Renal cortical epithelial cell (primary cell): ENCODE measurements around the gene CELF4. TPM values are rescaled to one million over a fixed set of nuclear protein-coding genes. Genes with fewer than 3 reads are reported as not detected.

Experiments used
- DNase-seq: peaks from one replicate; pipeline ENCODE4 v3.0.0-alpha.2; 2011; ENCODE audit warnings: low read depth
- total RNA-seq: library from RNA; depleted of rRNA; stranded (reverse); fragments of >200 nt; gene quantifications from 2 replicates; pipeline ENCODE4 v1.2.3, GENCODE V29; 2014

Gene CELF4
- total RNA-seq, 1 donor from 2014 or later = not detected

DNA sequence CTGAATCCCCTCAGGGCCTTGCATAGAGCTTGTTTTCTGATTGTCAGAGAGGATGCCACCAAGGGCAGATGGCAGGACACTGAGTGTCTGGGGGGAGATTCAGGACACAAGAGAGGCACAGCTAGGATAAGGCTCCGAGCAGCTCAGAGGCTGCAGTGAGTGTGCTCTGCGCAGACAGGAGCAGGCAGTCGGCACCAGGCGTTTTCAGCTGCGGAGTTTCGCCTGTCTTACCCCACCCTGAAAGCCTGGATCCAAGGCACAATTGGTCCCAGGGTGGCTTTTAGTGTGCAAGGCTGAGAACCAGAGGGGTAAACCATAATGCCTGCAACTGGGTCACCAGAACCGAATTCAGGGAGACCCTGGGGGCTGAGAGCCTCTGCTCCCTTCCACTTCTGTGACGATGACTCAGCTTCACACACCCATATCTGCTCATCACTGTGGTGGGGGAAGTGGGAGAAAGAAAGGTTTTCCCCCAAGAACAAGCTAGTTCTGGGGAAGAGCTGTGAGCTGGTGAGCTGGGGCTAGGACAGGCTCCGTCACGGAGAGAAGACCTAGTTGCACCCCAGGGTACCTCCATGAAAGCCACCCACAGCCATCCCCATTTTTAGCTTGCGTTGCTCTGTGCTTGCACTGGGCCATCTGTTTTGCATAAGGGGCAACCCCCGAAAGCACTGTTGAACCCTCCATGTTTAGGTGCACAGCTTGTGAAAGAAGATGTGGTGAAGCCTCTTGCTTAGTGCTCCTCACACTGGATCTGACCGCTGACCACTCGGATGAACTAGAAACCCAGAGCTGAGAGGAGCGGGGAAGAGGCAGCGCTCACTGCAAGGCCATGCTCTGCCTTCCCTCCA, 173.7 kb downstream of the CELF4 start:
- no peak for DNase-seq

DNA sequence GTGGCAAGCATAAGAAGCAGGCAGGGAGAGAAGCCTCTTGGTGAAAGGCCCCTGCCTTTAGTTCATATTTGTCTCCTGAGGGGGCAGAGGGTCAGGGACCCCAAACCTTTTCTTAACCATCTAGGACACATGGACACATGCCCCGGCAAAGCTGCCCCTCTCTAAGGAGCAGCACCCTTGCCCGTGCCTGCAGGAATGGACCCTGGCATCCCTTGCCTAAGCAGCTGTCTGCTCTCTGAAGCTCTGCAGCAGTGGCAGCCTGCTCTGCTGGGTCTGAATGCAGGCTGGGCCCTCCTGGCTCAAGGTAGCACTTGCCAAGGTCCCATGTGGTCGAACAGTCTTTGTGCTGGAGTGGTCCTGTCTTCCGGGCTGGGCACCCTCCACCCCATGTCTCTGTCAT, 174.4 kb downstream of the CELF4 start:
- no peak for DNase-seq

DNA sequence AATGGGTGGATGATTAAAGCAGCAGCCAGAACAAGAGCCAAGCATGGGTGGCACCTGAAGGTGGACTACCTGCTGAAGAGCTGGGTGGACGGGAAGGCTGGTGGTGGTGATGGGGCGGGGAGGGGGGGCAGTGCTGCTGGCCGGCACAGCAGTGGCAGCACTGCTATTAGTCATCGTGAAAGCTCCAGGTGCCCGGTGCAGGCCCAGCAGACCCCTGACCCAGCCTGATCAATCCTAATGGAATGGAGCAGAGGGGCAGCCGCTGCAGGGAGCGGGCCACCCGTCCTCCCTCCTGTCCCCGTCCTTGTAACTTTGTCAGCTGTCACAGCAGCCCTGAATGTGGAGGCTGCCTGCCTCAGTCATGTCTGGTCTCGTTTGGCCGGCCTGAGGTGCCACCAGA, 174.9 kb downstream of the CELF4 start:
- no peak for DNase-seq

DNA sequence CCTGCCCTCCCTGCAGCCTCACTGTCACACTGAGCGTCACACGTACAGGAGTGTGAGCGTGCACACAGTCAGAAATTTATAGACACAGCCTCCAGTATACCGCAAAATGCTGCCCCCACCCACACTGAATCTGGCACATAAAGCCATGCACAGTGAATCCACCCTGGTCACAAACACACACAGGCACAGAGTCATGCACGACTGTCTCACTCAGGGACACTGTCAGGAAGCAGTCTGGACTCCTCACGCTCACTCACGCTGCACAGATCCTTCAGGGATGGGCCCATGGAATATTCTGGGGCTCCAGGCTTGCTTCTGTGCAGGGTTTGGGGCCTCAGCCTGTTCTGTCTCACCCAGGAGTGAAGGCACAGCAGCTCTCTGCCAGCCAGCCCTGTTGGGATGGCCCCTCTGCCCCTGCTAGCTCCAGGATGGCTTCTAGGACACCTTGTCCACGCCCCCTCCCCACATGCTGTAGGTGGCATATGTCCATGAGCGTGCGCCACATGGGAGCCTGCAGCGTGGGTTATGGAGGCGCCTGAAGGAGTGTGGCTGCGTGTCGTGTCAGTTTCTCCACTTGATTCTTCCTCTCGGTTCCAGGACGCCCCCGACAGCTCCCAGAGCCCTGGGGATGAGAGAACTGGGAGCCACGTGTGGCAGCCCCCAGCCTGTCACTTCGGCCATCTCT, 175.8 kb downstream of the CELF4 start:
- no peak for DNase-seq

DNA sequence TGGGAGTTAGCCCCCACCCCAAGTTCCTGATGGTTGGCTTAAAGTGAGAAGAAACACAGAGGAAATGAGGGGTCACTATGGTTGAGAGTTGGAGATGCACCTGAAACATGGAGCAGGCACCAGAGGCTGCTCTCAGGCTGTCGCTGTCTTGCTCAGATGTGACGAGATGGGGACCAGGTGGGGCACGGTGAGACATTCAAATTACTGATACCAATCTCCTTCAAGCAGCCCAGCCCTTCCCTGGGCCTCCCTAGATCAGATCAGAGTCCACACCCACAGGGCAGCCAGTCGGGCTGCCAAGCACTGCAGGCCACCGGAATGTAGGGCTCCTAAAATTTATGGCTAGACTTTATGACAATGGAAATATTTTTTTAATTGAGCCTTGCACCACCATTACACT, 176.6 kb downstream of the CELF4 start:
- DNase-seq = no peak

DNA sequence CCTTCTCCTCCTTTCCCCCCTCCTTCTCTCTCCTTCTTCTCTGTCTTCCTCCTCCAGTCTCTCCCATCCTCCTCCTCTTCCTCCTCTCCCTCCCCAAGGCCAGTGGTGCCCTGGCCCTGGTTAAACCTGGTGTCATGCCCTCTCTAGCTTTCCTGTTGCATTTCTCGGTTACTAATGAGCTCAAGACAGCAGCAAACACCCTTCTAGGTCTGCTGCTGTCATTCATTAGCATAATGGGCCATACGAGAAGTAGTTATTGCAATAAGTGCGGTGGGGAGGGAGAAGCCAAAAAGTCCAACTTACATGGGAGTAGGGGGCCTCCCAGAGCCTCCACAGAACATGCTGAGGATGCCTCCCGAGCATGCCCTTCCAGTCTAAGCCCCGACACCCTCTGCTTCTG, 177.2 kb downstream of the CELF4 start:
- DNase-seq = no peak

DNA sequence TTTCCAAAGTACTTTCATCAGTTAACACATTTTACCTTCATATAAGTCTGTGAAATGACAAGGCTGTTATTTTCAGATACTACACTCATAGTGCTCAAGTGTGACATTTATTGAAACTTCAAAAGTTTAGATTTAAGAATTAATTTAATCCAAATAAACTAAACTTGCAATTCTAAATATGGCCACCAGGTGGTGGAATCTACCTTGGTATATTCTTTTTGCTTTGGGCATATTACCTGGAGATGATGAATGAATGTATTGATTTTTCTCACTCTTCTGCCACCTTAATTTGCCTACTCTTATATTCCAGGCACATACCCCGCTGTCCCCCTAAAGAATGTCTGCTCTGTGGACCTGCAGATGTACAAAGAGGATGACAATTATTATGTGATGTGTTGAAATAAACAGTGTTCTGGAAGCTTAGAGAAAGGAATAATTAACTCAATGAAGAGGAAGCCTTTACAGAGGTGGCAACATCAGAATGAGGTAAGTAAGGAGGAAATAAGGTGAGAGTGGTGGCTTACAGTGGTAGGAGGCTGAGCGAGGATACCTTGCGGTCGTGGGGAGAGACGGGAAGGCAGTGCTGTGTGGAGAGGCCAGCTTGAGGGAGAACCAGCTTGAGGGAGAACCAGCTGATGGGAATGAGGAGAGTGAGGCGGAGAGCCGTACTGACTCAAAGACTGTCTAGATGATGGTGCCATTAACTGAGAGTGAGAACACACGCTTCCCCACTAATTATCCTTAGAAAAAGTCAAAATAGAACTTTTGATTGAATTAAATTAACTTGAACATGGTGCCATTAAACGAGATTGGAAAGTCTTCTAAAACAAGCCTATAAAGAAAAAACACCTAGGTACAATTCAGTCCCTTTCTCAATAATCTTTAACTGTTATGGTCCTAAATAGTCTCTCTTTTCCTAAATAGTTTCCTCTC, 179.5 kb downstream of the CELF4 start:
- DNase-seq = peak; percentile 33

DNA sequence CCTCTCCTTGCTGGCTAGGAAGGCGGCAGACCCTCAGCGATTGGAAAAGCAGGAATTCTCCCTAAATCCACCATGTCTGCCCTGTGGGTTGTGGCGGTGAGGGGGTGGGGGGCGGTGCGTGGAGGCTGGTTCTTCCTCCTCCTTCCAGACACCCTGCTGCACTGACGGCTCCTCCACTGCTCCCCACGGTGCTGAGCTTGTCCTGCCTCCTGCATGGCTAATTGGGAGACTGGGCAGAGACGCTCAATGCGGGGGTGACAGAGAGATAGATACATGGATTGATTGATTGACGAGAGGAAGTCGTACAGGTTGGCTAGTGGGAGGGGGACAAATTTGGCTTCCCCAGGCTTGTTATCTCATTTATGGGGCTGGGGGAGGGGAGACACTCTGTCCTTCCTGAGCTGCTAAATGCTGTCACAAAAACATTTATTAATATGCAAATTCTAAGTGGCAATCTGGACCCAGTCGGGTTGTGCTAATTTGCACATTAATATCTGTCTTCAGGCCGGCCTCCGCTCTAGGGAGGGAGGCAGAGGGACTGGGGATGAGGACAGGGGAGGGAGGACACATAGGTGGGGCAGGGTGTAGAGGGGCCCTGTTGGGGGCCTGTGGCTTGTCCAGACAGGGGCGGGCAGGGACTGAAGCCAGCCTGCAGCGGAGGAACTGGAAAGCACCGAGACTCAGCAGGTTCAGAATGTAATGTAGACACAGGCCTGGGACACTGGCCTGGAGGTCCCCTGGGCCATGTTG, 181.6 kb downstream of the CELF4 start:
- no peak for DNase-seq

DNA sequence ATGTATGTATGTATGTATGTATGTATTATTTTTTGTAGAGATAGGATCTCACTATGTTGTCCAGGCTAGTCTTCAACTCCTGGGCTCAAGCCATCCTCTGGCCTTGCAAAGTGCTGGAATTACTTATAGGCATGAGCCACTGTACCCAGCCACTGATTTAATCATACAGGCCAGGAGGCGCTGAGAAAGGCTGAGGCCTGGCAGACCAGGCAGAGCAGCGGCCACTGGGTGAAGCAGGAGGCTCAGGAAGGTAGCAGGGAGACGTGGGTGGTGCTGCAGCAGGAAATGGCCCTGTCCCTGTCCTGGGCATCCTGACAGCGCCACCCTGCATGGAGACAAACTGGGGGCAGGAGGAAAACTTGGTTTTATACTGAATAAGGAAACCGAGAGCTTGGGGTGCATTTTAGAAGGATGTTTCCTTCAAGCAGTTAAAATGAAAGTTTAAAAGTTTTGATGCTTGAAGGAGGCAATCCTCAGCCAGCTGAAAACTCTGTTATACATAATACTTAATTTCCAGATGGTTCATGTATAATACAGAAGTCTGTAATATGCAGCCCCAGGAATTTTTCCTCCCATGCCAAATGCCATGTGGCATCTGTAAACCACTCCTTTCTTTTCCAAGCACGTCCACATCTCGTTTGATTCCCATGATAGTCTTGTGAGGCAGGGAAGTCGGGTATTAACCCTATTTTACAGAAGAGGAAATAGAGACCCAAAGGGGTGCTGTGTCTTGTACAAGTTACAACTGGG, 182.4 kb downstream of the CELF4 start:
- DNase-seq = no peak

GRCh38 chr18:37381554-37381953, 184.0 kb downstream of the CELF4 start:
- DNase-seq = peak; percentile 7

DNA sequence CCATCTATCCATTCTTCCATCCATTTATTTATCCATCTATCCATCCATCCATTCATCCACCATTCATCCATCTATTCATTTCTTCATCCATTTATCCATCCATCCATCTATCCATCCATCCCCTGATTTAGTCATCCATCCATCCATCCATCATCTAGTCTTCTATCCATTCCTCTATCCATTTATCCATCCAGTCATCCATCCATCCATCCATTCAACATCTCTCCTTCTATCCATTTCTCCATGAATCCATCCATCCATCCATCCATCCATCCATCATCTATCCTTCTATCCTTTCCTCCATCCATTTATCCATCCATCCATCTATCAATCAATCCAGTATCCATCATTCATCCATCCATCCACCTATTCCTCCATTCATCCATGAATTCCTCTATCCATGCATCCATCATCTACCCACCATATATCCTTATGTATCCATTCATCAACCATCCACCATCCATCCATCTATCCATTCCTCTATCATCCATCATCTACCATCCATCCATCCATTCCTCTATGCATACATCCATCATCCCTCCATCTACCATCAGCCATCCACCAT, 185.0 kb downstream of the CELF4 start:
- DNase-seq = no peak

DNA sequence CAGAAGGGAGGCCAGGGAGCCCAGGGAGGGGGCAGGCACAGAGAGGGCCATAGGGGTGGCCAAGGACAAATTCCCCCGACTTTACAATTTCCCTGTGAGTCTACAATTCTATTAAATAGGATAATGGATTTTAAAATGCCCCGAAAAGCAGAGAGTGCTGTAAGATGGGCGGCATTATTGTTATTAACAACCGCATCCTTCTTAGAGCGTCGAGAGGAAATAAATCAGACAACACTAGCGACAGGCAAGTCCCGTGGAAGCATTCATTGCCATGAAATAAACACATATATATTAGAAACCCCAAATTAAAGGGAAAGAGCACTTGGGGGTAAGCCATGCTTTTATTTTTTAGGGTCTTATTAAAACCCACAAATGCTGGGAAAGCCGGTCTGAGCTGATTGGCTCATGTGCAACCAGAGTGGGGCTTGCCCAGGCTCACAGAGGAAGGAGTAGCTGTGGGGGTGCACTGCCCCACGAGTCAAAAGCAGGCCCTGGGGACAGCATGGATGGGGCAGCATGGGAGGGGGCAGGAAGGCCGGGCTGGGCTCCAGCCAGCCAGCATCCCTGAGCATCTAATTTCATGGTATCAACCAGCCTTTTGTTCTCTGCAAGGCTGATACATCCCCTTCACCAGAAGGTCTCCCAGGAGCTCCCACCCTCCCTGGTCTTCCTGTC, 187.1 kb downstream of the CELF4 start:
- DNase-seq = no peak

DNA sequence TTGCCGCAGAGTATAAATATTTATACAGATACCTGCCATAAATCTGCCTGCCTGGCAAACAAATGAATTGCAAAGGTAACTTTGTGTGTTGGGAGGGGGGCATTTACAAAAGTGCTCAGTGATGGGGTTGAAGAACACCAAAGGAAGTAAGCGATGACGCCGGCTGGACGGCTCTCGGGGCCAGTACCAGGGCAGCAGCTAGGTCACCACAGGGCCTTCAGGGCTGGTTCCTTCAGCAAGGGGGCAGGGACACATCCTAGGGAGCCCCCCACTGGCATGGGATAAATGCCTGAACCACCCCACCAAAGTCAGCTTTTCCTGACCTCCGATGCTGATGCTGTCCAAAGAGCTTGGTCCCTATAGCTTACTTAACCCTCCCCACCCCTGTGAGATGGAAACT, 190.4 kb downstream of the CELF4 start:
- no peak for DNase-seq

DNA sequence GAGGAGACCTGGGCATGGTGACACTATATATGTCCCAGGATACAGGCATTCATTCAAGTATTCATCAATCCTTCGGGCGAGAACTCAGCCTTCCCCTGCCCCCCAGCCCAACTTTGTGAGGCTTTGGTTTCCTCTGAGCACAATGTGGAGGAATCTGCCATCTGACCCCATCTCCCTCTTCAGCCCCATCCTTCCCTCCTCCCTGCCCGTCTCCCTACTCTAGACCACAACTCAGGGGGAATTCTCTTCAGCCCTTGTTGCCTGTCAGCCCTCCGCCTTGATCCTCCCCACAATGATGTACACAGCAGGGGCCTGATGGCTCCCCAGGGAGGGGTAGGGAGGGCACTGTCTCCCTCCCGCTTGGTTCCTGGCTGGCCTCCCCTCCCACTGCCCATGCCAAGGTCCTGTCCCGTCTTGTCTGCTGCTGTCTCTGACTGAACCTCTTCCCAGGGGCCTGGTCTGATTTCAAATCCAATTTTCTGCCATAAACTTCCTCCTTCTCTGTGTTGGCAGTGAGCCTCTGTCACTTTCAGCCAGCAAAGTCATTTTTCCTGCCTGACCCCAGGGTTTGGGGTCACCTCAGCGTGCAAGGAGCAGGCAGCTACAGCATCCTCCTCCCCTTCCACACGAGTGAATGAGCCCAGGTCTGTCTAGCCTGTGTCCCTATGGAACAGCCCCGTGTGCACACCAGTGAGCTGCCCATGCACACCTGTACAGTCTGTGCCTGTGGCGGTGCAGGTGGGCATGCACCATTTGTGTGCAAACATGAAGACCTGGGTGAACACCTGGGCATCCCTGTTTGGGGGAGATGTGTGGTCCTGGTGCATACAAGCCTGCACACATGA, 197.3 kb downstream of the CELF4 start:
- no peak for DNase-seq

DNA sequence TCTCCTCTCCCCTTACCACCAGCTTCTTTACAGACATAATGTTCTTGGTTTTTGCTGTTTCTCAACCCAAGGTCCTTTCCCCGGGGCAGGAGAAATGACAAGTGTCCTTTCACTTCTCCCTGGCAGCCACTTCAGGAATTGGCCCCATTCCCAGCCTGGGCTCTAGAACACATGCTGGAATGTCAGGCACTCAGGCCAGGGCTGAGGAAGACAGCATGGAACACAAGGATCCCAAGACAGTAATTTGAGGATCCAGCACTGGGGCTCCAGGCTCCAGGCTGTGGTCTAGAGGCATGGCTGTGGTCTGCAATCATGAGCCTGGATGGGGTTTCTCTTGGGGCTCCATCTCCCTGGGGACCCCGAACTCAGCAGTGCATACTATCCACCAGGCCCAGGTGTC, 201.4 kb downstream of the CELF4 start:
- no peak for DNase-seq

GRCh38 chr18:37362158-37362890, 203.3 kb downstream of the CELF4 start:
- no peak for DNase-seq

DNA sequence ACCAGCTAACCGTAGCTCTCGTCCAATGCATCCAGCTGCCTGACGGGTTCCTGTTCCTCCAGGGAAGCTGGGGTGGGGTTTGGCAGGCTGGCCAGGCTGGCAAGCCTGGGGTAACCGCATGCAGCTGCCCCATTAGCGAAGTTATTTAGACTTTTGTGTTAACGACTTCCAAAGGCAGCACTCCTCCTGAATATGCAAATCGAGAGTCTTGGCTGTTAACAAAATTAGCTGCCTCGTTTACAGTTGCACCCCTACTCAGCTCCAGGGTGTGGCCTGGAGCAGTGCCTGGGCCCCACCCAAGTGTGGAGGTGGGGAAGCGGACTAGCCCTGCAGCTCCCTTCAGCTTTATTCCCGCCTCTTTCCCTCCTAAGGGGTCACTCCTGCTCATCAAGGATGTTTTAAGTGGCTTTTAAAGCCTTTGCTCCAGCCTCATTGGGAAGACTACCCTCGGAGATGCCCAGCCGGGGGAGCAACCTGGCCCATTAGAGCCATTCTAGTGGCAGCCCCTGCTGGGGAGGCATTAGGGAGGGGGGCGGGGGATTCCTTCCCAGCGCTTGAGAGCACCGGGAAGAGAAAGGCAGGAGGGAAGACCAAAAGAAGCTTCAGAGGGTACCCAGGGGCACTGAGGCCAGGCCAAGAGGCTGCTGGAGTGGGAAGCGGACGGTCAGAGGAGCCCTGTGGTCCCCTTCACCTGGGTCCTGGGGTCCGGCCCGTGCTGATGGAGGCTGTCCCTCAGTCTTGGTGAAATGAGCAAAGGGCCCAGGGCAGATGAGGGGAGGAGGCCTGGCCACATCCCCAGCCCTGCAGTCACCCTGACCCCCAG, 204.1 kb downstream of the CELF4 start:
- DNase-seq = no peak
